ENCODE measurements around the gene HNRNPLL. TPM values are rescaled to one million over a fixed set of nuclear protein-coding genes. Genes with fewer than 3 reads are reported as not detected.

Gene HNRNPLL
- total and polyA plus RNA-seq, 2 experiments from 2014 or later, result 42.5 to 53.4 TPM

- TF ChIP-seq CTCF (conservative IDR thresholded peaks at IDR 0.05; ENCODE audit: low read depth in 2 of 2), result no peak
Observed at GRCh38 chr2:38636069-38636468, 33.3 kb upstream of the HNRNPLL start (continued).

DNA sequence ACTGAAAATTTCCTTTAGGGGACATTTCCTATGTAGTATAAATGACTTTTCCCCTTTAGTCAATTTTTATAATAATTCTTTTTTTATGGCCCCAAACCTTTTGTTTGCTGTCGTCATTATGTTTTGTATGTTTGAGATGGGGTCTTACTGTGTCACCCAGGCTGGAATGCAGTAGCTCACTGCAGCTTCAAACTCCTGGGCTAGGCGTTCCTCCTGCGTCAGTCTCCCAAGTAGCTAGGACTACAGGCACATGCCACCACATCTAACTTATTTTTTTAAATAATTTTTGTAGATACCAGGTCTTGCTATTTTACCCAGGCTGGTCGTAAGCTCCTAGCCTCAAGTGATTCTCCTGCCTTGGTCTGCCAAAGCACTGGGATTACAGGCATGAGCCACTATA is 32.4 kb upstream of the HNRNPLL start:
- Histone ChIP-seq H3K4me1 (ENCODE audit: insufficient read depth) (no peaks in the 10 kb centered on the region; the same call in 1 of the 2 replicates), H3K4me3 (no peak overlapping the region), H3K4me2 (no peak overlapping the region), H3K79me2 (replicated peaks; ENCODE audit: insufficient read depth) (no peaks in the 10 kb centered on the region), H2AFZ (0 out of 2 replicates have a peak overlapping the region, but pooled peaks have one; percentile 28), H3K27ac (ENCODE audit: low read depth) (no peak overlapping the region), H3K36me3 (ENCODE audit: insufficient read depth) (no peaks in the 10 kb centered on the region), H4K20me1 (replicated peaks; ENCODE audit: insufficient read depth) (no peaks in the 10 kb centered on the region), H3K27me3 (ENCODE audit: insufficient read depth) (no peaks in the 10 kb centered on the region), H3K9me2 (ENCODE audit: insufficient read depth) (no peaks in the 10 kb centered on the region), H3F3A (replicated peaks; ENCODE audit: low read depth) (no peaks in the 10 kb centered on the region)
- no peak for ATAC-seq
- Mint-ChIP-seq H3K27ac (no peak overlapping the region), H3K4me3 (no peak overlapping the region), H3K9me3 (no peaks in the 10 kb centered on the region; the same call in 2 of the 3 replicates), H3K27me3 (ENCODE audit: insufficient read depth, low read depth, poor library complexity) (peaks cover 1% of the 10 kb centered on the region), H3K4me1 (no peaks in the 10 kb centered on the region), H3K36me3 (ENCODE audit: low read depth) (no peaks in the 10 kb centered on the region)
- no peak for TF ChIP-seq EZH2phosphoT487 (IDR thresholded peaks at IDR 0.05; ENCODE audit: unreplicated experiment)
- TF ChIP-seq ZNF331 (CRISPR knock-in tag; IDR thresholded peaks at IDR 0.05; ENCODE audit: low read depth), result no peak
- TF ChIP-seq REST (IDR thresholded peaks at IDR 0.05; ENCODE audit: unreplicated experiment), result no peak
- no peak for TF ChIP-seq CTCF (conservative IDR thresholded peaks at IDR 0.05; ENCODE audit: low read depth in 2 of 2)
- no peak for TF ChIP-seq STAT1 (IDR thresholded peaks at IDR 0.05; ENCODE audit: unreplicated experiment)
- no peak for TF ChIP-seq ZNF462 (CRISPR knock-in tag; IDR thresholded peaks at IDR 0.05)
- DNase-seq (ENCODE audit: low spot score), result no peak
